IMR-90 (cell line): ENCODE data around the gene UBE2K. TPM values are rescaled to one million over a fixed set of nuclear protein-coding genes. Genes with fewer than 3 reads are reported as not detected.

Experiments used
- ATAC-seq: fragments of 200-7000 bp; cut with Tn5 transposase; 2 replicates; pipeline ENCODE4 v1.9.1; 2020; ENCODE audit warnings: low read depth, mild to moderate bottlenecking, moderate library complexity
- BruUV-seq: library from RNA; stranded (reverse); fragments of 400-500 nt; replicated peaks from 2 replicates; lab custom pipeline; 2021; lab: Mats Ljungman, UMichigan
- CTCF ChIA-PET: fragments of 300-600 bp; formaldehyde crosslinking; extraction: SDS; loops from one replicate; lab custom pipeline; 2021; ENCODE audit warnings: antibody characterized with exemption; lab: Yijun Ruan, JAX
- POLR2A ChIA-PET: fragments of 300-600 bp; sonication (Branson Sonifier 250); formaldehyde crosslinking; loops from one replicate; lab custom pipeline; 2022; ENCODE audit warnings: antibody characterized with exemption; ENCODE audit not compliant: unreplicated experiment; lab: Charles Lee
- DNase-seq: peaks from one replicate; pipeline ENCODE4 v3.0.0; 2013
- H2AFZ ChIP-seq: replicated peaks from 2 replicates; pipeline ENCODE3; 2013; ENCODE audit warnings: low read length, mild to moderate bottlenecking; ENCODE audit not compliant: poor library complexity
- H2AK5ac ChIP-seq: 2 replicates; pipeline ENCODE4 v1.6.1; 2013; ENCODE audit warnings: low read depth, low read length, inconsistent platforms
- H2AK9ac ChIP-seq: replicated peaks from 2 replicates; pipeline ENCODE3; 2013; ENCODE audit warnings: mild to moderate bottlenecking, low read depth, low read length, moderate library complexity; ENCODE audit not compliant: poor library complexity
- H2BK120ac ChIP-seq: 2 replicates; pipeline ENCODE4 v1.6.1; 2013; ENCODE audit warnings: low read depth, low read length, inconsistent platforms
- H2BK15ac ChIP-seq: 3 replicates; pipeline ENCODE4 v1.6.1; 2013; ENCODE audit warnings: low read depth, low read length, inconsistent platforms
- H2BK20ac ChIP-seq: 2 replicates; pipeline ENCODE4 v1.6.1; 2013; ENCODE audit warnings: low read depth, mild to moderate bottlenecking, inconsistent platforms, low read length, moderate library complexity
- H2BK5ac ChIP-seq: 2 replicates; pipeline ENCODE4 v1.6.1; 2013; ENCODE audit warnings: mild to moderate bottlenecking, low read depth, low read length, inconsistent platforms; ENCODE audit not compliant: poor library complexity, severe bottlenecking
- H3K14ac ChIP-seq: replicated peaks from 2 replicates; pipeline ENCODE4 v1.6.1; 2013; ENCODE audit warnings: low read depth, low read length, inconsistent platforms
- H3K18ac ChIP-seq: 2 replicates; pipeline ENCODE4 v1.6.1; 2013; ENCODE audit warnings: low read depth, low read length, control low read depth
- H3K23ac ChIP-seq: 2 replicates; pipeline ENCODE4 v1.6.1; 2013; ENCODE audit warnings: low read depth, low read length, inconsistent platforms
- H3K27ac ChIP-seq: 2 replicates; pipeline ENCODE4 v1.5.1; 2013; ENCODE audit warnings: mild to moderate bottlenecking, control low read depth, low read length; ENCODE audit not compliant: insufficient read depth
- H3K27me3 ChIP-seq: 2 replicates; pipeline ENCODE4 v1.6.1; 2013; ENCODE audit warnings: low read length; ENCODE audit not compliant: control insufficient read depth, insufficient read depth
- H3K36me3 ChIP-seq: 2 replicates; pipeline ENCODE4 v1.6.1; 2013; ENCODE audit warnings: low read length, mixed read lengths; ENCODE audit not compliant: control insufficient read depth, insufficient read depth
- H3K4ac ChIP-seq: 2 replicates; pipeline ENCODE4 v1.6.1; 2013; ENCODE audit warnings: low read depth, low read length, inconsistent platforms
- H3K4me1 ChIP-seq: 2 replicates; pipeline ENCODE4 v1.6.1; 2013; ENCODE audit warnings: low read length, mixed read lengths; ENCODE audit not compliant: control insufficient read depth, insufficient read depth
- H3K4me2 ChIP-seq: 2 replicates; pipeline ENCODE4 v1.6.1; 2013; ENCODE audit warnings: low read depth, mild to moderate bottlenecking, control low read depth, low read length, moderate library complexity
- H3K4me3 ChIP-seq: 2 replicates; pipeline ENCODE4 v1.5.1; 2013; ENCODE audit warnings: low read depth, mild to moderate bottlenecking, control low read depth, low read length, moderate library complexity; ENCODE audit not compliant: insufficient read depth
- H3K56ac ChIP-seq: 2 replicates; pipeline ENCODE4 v1.6.1; 2013; ENCODE audit warnings: low read length, inconsistent platforms; ENCODE audit not compliant: insufficient read depth; ENCODE audit errors: extremely low read depth
- H3K79me1 ChIP-seq, 2 experiments: 2 replicates each; pipeline ENCODE4 v1.6.1; 2013; ENCODE audit warnings: low read length in 2 of 2, inconsistent platforms in 1 of 2, low read depth in 1 of 2
- H3K9ac ChIP-seq: 2 replicates; pipeline ENCODE4 v1.6.1; 2013; ENCODE audit warnings: low read depth, low read length, control low read depth
- H3K9me1 ChIP-seq: 2 replicates; pipeline ENCODE4 v1.6.1; 2013; ENCODE audit warnings: low read length, inconsistent platforms; ENCODE audit not compliant: insufficient read depth
- H3K9me3 ChIP-seq: 2 replicates; pipeline ENCODE4 v1.6.1; 2013; ENCODE audit warnings: low read length; ENCODE audit not compliant: control insufficient read depth, insufficient read depth
- H4K20me1 ChIP-seq: 2 replicates; pipeline ENCODE4 v1.6.1; 2013; ENCODE audit warnings: low read length, inconsistent platforms; ENCODE audit not compliant: insufficient read depth
- H4K5ac ChIP-seq: 2 replicates; pipeline ENCODE4 v1.6.1; 2013; ENCODE audit warnings: mild to moderate bottlenecking, low read depth, low read length, control low read depth
- H4K8ac ChIP-seq, 2 experiments: 2 replicates each; pipeline ENCODE4 v1.6.1; 2013; ENCODE audit warnings: low read depth in 2 of 2, low read length in 2 of 2, control low read depth in 1 of 2, inconsistent platforms in 1 of 2
- H4K91ac ChIP-seq: 2 replicates; pipeline ENCODE4 v1.6.1; 2013; ENCODE audit warnings: low read depth, low read length, inconsistent platforms; ENCODE audit not compliant: insufficient read depth
- CEBPB ChIP-seq: IDR thresholded peaks from 2 replicates; pipeline ENCODE4 v1.6.1; 2012; ENCODE audit warnings: low read depth, low read length, improper control_type of control experiment
- CHD1 ChIP-seq: IDR thresholded peaks from 2 replicates; pipeline ENCODE4 v1.6.1; 2012; ENCODE audit warnings: low read depth, low read length, improper control_type of control experiment
- FOS ChIP-seq: fragments of 150-350 bp; IDR thresholded peaks from 2 replicates; pipeline ENCODE4 v1.6.1; 2016; ENCODE audit warnings: low read depth, low read length
- MAFK ChIP-seq: IDR thresholded peaks from 2 replicates; pipeline ENCODE4 v1.6.1; 2012; ENCODE audit warnings: low read depth, low read length, improper control_type of control experiment
- MAZ ChIP-seq: IDR thresholded peaks from 2 replicates; pipeline ENCODE4 v1.6.1; 2012; ENCODE audit warnings: low read depth, mild to moderate bottlenecking, low read length, improper control_type of control experiment, moderate library complexity, borderline replicate concordance
- MXI1 ChIP-seq: IDR thresholded peaks from 2 replicates; pipeline ENCODE4 v1.6.1; 2012; ENCODE audit warnings: low read depth, mild to moderate bottlenecking, low read length, moderate library complexity, borderline replicate concordance
- NFE2L2 ChIP-seq: fragments of 150-350 bp; IDR thresholded peaks from 2 replicates; pipeline ENCODE4 v1.6.1; 2016; ENCODE audit warnings: low read depth, mild to moderate bottlenecking, low read length
- POLR2A ChIP-seq: IDR thresholded peaks from 2 replicates; pipeline ENCODE4 v1.6.1; 2012; ENCODE audit warnings: mild to moderate bottlenecking, low read depth, low read length
- RAD21 ChIP-seq: IDR thresholded peaks from 2 replicates; pipeline ENCODE4 v1.6.1; 2012; ENCODE audit warnings: low read length, improper control_type of control experiment
- RCOR1 ChIP-seq: IDR thresholded peaks from 2 replicates; pipeline ENCODE4 v1.6.1; 2012; ENCODE audit warnings: mild to moderate bottlenecking, low read length, improper control_type of control experiment; ENCODE audit not compliant: insufficient replicate concordance
- SMC3 ChIP-seq: fragments of 150-350 bp; IDR thresholded peaks from 2 replicates; pipeline ENCODE4 v1.6.1; 2016; ENCODE audit warnings: low read depth, mild to moderate bottlenecking, antibody characterized with exemption, low read length, moderate library complexity
- whole genome bisulfite sequencing, 2 experiments: methylation state at CpG; one replicate each; pipeline versions ENCODE4 v1.1.5 to v1.1.7; 2013; ENCODE audit warnings: missing lambda C conversion rate in 2 of 2; ENCODE audit not compliant: insufficient read length in 1 of 2; ENCODE audit errors: extremely low coverage in 2 of 2; 5-methylcytosine and 5-hydroxymethylcytosine counted together
- dilution Hi-C: fragments of 300-500 bp; cut with HindIII; formaldehyde crosslinking; loops from one replicate; pipeline ENCODE4 v1.14.3; 2018; ENCODE audit warnings: low sequenced_read_pairs; ENCODE audit not compliant: unreplicated experiment
- in situ Hi-C: fragments of 300-500 bp; cut with MboI; formaldehyde crosslinking; loops from 3 replicates; pipeline ENCODE4 v1.14.3; 2019; ENCODE audit warnings: low sequenced_read_pairs, inconsistent platforms, mixed read lengths
- intact Hi-C: fragments of 100-400 bp; cut with micrococcal nuclease; formaldehyde crosslinking; loops from 2 replicates; pipeline ENCODE4 v1.10.0; 2022
- polyA plus RNA-seq, 3 experiments: library from polyadenylated mRNA; depleted of rRNA; stranded (reverse); fragments of >200 nt; gene quantifications; 2 replicates each; pipeline ENCODE4 v1.2.3, GENCODE V29; 2012; ENCODE audit warnings: low replicate concordance in 1 of 3
- total RNA-seq: library from RNA; depleted of rRNA; stranded (reverse); fragments of >200 nt; gene quantifications from 2 replicates; pipeline ENCODE4 v1.2.3, GENCODE V29; 2012
- TF ChIP-seq, protein P1 (sequence below): conservative IDR thresholded peaks from 2 replicates; pipeline ENCODE4 v1.5.1; 2012; ENCODE audit warnings: mild to moderate bottlenecking, low read depth, low read length, improper control_type of control experiment
- TF ChIP-seq, protein P2 (sequence below): fragments of 150-350 bp; IDR thresholded peaks from 2 replicates; pipeline ENCODE4 v1.6.1; 2016; ENCODE audit warnings: low read depth, mild to moderate bottlenecking, low read length, moderate library complexity, borderline replicate concordance
- TF ChIP-seq, protein P3 (sequence below): fragments of 150-350 bp; IDR thresholded peaks from 2 replicates; pipeline ENCODE4 v1.6.1; 2017; ENCODE audit warnings: mild to moderate bottlenecking, antibody characterized with exemption, low read length, low read depth

Gene UBE2K
- total and polyA plus RNA-seq, 2 of the 4 experiments (the other 2 are of a cell fraction), result 17.7 to 44.8 TPM

DNA sequence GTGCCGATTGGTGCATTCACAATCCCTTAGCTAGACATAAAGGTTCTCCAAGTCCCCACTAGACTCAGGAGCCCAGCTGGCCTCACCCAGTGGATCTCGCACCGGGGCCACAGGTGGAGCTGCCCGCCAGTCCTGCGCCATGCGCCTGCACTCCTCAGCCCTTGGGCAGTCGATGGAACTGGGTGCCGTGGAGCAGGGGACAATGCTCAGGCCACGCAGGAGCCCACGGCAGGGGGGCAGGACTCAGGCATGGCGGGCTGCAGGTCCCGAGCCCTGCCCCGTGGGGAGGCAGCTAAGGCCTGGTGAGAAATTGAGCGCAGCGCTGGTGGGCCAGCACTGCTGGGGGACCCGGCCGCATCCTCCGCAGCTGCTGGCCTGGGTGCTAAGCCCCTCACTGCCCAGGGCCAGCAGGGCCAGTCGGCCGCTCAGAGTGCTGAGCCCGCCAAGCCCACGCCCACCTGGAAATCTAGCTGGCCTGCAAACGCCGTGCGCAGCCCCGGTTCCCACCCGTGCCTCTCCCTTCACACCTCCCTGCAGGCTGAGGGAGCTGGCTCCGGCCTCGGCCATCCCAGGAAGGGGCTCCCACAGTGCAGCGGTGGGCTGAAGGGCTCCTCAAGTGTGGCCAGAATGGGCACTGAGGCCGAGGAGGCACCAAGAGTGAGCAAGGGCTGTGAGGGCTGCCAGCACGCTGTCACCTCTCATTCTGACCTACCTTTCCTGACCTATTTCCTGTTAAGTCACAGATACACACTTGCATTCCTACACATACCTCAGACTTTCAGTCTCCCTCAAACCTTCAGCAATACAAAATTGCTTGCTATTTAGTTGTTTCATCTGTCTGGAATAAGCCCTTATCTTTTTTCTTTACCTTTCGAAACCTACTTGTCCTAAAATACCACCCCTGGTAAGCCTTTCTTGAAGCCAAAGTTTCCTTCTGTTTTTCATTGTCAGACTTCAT, 20.7 kb downstream of the UBE2K start:
- in situ Hi-C loops (no loop called here), dilution Hi-C loops (no loop called here), intact Hi-C loops (no loop called here)
- Histone ChIP-seq H4K8ac (no peak overlapping the region), H3K18ac (no peak overlapping the region), H3K4me1 (peaks cover 9% of the 10 kb centered on the region; the same call in 1 of the 2 replicates), H4K5ac (no peak overlapping the region), H2BK120ac (no peak overlapping the region), H4K91ac (no peak overlapping the region), H3K9me1 (0 out of 2 replicates have a peak, but pooled peaks cover 5% of the 10 kb centered on the region), H3K4me3 (no peak overlapping the region), H3K14ac (no peak overlapping the region), H3K27ac (no peak overlapping the region), H2AK5ac (no peak overlapping the region), H3K4ac (no peak overlapping the region), H3K36me3 (no peaks in the 10 kb centered on the region; the same call in 1 of the 2 replicates), H4K20me1 (peaks cover 87% of the 10 kb centered on the region), H3K27me3 (no peaks in the 10 kb centered on the region), H3K23ac (no peak overlapping the region; the same call in 1 of the 2 replicates), H2AFZ (no peak overlapping the region), H3K56ac (no peak overlapping the region), H3K79me1 (peaks cover 10 to 63% of the 10 kb centered on the region in 2 experiments), H3K9me3 (no peaks in the 10 kb centered on the region), H2BK15ac (no peak overlapping the region), H2AK9ac (no peak overlapping the region), H3K9ac (no peak overlapping the region), H2BK5ac (no peak overlapping the region), H2BK20ac (no peak overlapping the region), H3K4me2 (no peak overlapping the region)
- CTCF ChIA-PET, result no interaction called here
- no peak for ATAC-seq
- POLR2A ChIA-PET, result no interaction called here
- BruUV-seq, result no TSS peak
- WGBS, 2 experiments, result 97% methylated on average over 7 of the region's 33 CpGs; no CpG with 5 or more reads in 1 of the 2 experiments
- DNase-seq, result no peak
- no peak for TF ChIP-seq MXI1
- no peak for TF ChIP-seq NFE2L2
- TF ChIP-seq CEBPB, result no peak
- no peak for TF ChIP-seq MAZ
- TF ChIP-seq, protein P1, sequence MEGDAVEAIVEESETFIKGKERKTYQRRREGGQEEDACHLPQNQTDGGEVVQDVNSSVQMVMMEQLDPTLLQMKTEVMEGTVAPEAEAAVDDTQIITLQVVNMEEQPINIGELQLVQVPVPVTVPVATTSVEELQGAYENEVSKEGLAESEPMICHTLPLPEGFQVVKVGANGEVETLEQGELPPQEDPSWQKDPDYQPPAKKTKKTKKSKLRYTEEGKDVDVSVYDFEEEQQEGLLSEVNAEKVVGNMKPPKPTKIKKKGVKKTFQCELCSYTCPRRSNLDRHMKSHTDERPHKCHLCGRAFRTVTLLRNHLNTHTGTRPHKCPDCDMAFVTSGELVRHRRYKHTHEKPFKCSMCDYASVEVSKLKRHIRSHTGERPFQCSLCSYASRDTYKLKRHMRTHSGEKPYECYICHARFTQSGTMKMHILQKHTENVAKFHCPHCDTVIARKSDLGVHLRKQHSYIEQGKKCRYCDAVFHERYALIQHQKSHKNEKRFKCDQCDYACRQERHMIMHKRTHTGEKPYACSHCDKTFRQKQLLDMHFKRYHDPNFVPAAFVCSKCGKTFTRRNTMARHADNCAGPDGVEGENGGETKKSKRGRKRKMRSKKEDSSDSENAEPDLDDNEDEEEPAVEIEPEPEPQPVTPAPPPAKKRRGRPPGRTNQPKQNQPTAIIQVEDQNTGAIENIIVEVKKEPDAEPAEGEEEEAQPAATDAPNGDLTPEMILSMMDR, result no peak
- TF ChIP-seq, protein P2, sequence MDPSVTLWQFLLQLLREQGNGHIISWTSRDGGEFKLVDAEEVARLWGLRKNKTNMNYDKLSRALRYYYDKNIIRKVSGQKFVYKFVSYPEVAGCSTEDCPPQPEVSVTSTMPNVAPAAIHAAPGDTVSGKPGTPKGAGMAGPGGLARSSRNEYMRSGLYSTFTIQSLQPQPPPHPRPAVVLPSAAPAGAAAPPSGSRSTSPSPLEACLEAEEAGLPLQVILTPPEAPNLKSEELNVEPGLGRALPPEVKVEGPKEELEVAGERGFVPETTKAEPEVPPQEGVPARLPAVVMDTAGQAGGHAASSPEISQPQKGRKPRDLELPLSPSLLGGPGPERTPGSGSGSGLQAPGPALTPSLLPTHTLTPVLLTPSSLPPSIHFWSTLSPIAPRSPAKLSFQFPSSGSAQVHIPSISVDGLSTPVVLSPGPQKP, result no peak
- TF ChIP-seq FOS, result no peak
- TF ChIP-seq SMC3, result no peak
- no peak for TF ChIP-seq POLR2A
- no peak for TF ChIP-seq RAD21
- no peak for TF ChIP-seq CHD1
- no peak for TF ChIP-seq RCOR1
- TF ChIP-seq, protein P3, sequence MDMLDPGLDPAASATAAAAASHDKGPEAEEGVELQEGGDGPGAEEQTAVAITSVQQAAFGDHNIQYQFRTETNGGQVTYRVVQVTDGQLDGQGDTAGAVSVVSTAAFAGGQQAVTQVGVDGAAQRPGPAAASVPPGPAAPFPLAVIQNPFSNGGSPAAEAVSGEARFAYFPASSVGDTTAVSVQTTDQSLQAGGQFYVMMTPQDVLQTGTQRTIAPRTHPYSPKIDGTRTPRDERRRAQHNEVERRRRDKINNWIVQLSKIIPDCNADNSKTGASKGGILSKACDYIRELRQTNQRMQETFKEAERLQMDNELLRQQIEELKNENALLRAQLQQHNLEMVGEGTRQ, result no peak
- TF ChIP-seq MAFK, result no peak
